ENCODE measurements around the gene PDE3A.

Gene PDE3A

DNA sequence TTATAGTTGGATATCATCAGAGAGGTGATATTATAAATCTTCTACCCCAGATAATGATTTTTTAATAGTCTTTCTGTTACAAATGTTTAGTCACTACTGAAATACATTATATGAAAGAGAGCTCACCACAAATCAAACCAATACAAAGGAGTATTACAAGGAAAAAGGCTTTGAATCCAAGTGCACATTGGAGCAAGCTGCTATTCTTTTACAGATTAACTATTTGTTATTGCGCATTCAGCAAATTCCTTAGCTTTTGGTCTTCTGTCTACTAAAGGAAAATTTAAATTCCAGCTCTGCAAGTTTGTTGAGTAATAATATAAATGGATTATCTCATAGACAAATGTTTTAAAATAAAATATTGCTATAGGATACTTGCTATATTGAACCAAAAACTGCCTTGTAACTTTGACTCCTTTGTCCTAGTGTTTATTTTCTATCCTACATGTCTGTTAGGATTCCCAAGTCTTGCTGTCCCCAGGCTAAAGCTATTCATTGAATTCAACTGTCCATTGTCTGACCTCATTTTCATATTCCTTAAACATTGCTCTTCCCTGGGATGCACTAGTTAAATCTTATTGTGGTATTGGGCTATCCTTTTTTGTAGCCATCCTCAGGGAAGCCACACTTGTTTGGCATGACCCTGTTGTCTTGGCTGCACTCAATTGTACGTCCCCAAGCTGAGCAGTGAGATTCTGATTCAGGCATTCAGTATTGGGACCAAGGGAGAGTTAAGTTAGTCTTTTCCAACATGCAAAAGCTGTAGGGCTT, 41.5 kb downstream of the PDE3A start:
- DNase-seq (ENCODE audit: low spot score): no peak
- no peak for TF ChIP-seq CTCF (IDR thresholded peaks at IDR 0.05; ENCODE audit: extremely low read depth, missing control alignments)

DNA sequence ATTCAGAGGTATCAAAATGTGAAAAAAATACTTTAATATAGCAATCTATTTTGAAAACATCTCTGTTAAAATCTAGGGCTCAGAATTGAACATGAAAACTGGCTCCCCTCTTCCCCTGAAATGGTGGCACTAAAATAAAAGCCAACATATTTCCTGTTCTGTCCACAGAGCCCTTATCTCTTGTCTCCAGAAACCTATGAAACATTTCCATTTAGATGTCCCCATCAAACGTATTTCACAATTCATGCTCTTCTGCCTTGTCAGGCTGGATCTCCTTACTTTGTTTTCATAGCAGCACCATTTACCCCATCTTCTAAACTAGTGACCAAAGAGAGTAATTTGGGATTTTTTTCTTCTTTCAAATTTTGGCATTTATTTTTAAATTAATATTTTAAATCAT, 42.4 kb downstream of the PDE3A start:
- DNase-seq (ENCODE audit: low spot score): no peak
- TF ChIP-seq CTCF (IDR thresholded peaks at IDR 0.05; ENCODE audit: extremely low read depth, missing control alignments): no peak

DNA sequence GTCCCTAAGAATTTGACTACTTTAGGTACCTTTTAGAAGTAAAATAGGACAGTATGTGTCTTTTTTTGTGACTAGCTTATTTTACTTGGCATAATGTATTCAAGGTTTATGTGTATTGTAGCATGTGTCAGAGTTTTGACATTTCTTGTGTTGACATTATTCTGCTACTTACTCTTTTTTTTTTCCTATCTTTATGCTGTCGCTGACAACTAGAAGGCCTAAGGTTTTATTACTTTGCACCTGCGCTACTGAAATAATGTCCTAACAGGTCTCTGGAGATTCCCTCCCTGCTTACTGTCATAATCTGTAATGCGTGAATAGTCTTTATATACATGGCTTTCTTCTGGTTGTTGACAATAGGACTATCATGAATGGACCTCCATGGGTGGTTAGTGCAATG, 43.0 kb downstream of the PDE3A start:
- no peak for TF ChIP-seq CTCF (IDR thresholded peaks at IDR 0.05; ENCODE audit: extremely low read depth, missing control alignments)
- no peak for DNase-seq (ENCODE audit: low spot score)

DNA sequence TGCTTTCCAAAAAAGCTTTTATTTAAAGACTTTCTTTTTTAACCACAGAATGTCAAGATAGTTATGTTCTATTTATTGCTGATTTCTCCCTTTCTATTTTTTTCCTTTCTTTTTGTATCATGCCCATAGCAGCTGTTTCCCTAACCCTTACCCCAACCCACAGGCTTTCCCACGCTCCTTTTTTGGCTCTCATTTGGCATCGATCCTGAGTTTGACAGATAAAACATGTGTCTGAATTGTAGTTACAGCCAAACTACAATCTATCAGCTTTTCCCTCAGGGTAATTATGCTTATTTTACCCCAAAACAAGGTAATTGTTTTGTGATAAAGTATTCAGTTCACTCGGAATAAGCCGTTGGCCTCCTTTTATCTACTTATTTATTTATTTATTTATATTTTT, 46.7 kb downstream of the PDE3A start:
- TF ChIP-seq CTCF (IDR thresholded peaks at IDR 0.05; ENCODE audit: extremely low read depth, missing control alignments): no peak
- no peak for DNase-seq (ENCODE audit: low spot score)

- TF ChIP-seq CTCF (IDR thresholded peaks at IDR 0.05; ENCODE audit: extremely low read depth, missing control alignments): no peak
- no peak for DNase-seq (ENCODE audit: low spot score)
These were observed 47.3 kb downstream of the PDE3A start for GRCh38 chr12:20415641-20416040.

- TF ChIP-seq CTCF (IDR thresholded peaks at IDR 0.05; ENCODE audit: extremely low read depth, missing control alignments): no peak
- no peak for DNase-seq (ENCODE audit: low spot score)
These were observed 52.2 kb downstream of the PDE3A start for GRCh38 chr12:20420557-20420956.

- DNase-seq (ENCODE audit: low spot score): peak; percentile 2
- no peak for TF ChIP-seq CTCF (IDR thresholded peaks at IDR 0.05; ENCODE audit: extremely low read depth, missing control alignments)
These were observed 53.1 kb downstream of the PDE3A start for GRCh38 chr12:20421421-20421820.
